Keratinocyte (primary cell): ENCODE results near the gene BCL11B. TPM values are rescaled to one million over a fixed set of nuclear protein-coding genes. Genes with fewer than 3 reads are reported as not detected.

Experiments
- DNase-seq: peaks from one replicate; pipeline ENCODE4 v3.0.0-alpha.2; 2011; ENCODE audit warnings: low read depth, missing footprints, low spot score
- FAIRE-seq: peaks from 2 replicates; lab custom pipeline; 2011; peaks lifted over from hg19 to GRCh38; lab: Jason Lieb, UNC
- H2AFZ ChIP-seq: 2 replicates; pipeline ENCODE4 v1.6.0; 2012; ENCODE audit warnings: low read length, control low read depth, inconsistent platforms; ENCODE audit not compliant: control insufficient read depth
- H3K27ac ChIP-seq: 2 replicates; pipeline ENCODE4 v1.5.1; 2011; ENCODE audit warnings: low read length; ENCODE audit not compliant: control insufficient read depth, insufficient read depth
- H3K27me3 ChIP-seq: 3 replicates; pipeline ENCODE4 v1.6.0; 2011; ENCODE audit warnings: low read length; ENCODE audit not compliant: control insufficient read depth, insufficient read depth; ENCODE audit errors: extremely low read depth
- H3K36me3 ChIP-seq, 2 experiments: 2 replicates in 1 of 2; 3 replicates in 1 of 2; pipeline ENCODE4 v1.5.1; 2011; ENCODE audit warnings: low read length in 2 of 2, mild to moderate bottlenecking in 1 of 2; ENCODE audit not compliant: control insufficient read depth in 2 of 2, insufficient read depth in 2 of 2; ENCODE audit errors: extremely low read depth in 1 of 2
- H3K4me1 ChIP-seq: 3 replicates; pipeline ENCODE4 v1.5.1; 2011; ENCODE audit warnings: low read length; ENCODE audit not compliant: control insufficient read depth, insufficient read depth; ENCODE audit errors: extremely low read depth
- H3K4me2 ChIP-seq: 3 replicates; pipeline ENCODE4 v1.6.0; 2011; ENCODE audit warnings: low read depth, low read length; ENCODE audit not compliant: control insufficient read depth, insufficient read depth; ENCODE audit errors: extremely low read depth
- H3K4me3 ChIP-seq, 3 experiments: fragments of 200-600 bp in 1 of 3; sonication (generic) in 1 of 3; 2 replicates in 2 of 3; 3 replicates in 1 of 3; pipeline ENCODE4 v1.5.1; 2011 to 2016; ENCODE audit warnings: low read length in 3 of 3, mild to moderate bottlenecking in 3 of 3, control low read depth in 2 of 3, inconsistent platforms in 1 of 3, low read depth in 1 of 3, mixed read lengths in 1 of 3, mixed run types in 1 of 3, moderate library complexity in 1 of 3; ENCODE audit not compliant: control insufficient read depth in 2 of 3, insufficient read depth in 2 of 3; ENCODE audit errors: extremely low read depth in 1 of 3
- H3K79me2 ChIP-seq: 2 replicates; pipeline ENCODE4 v1.6.0; 2012; ENCODE audit warnings: low read length; ENCODE audit not compliant: control insufficient read depth, insufficient read depth
- H3K9ac ChIP-seq: 3 replicates; pipeline ENCODE4 v1.6.0; 2011; ENCODE audit warnings: low read length; ENCODE audit not compliant: control insufficient read depth, insufficient read depth; ENCODE audit errors: extremely low read depth
- H3K9me1 ChIP-seq: 3 replicates; pipeline ENCODE4 v1.6.0; 2011; ENCODE audit warnings: low read length; ENCODE audit not compliant: control insufficient read depth, insufficient read depth; ENCODE audit errors: extremely low read depth
- H3K9me3 ChIP-seq: 2 replicates; pipeline ENCODE4 v1.5.1; 2012; ENCODE audit warnings: low read depth, low read length; ENCODE audit not compliant: control insufficient read depth
- H4K20me1 ChIP-seq: 3 replicates; pipeline ENCODE4 v1.6.0; 2011; ENCODE audit warnings: low read length; ENCODE audit not compliant: control insufficient read depth, insufficient read depth; ENCODE audit errors: extremely low read depth
- CTCF ChIP-seq, 3 experiments: IDR thresholded peaks in 1 of 3; conservative IDR thresholded peaks in 1 of 3; optimal IDR thresholded peaks in 1 of 3; 2 replicates in 2 of 3; 3 replicates in 1 of 3; pipeline versions ENCODE3 to v1.5.1; 2011; ENCODE audit warnings: low read length in 3 of 3, mild to moderate bottlenecking in 3 of 3, moderate library complexity in 2 of 3, control low read depth in 1 of 3, inconsistent platforms in 1 of 3; ENCODE audit not compliant: insufficient read depth in 2 of 3; ENCODE audit errors: extremely low read depth in 1 of 3
- EZH2 ChIP-seq: IDR thresholded peaks from one replicate; pipeline ENCODE4 v1.6.1; 2012; ENCODE audit warnings: inconsistent platforms, mild to moderate bottlenecking, low read length, moderate library complexity
- dilution Hi-C: fragments of 300-500 bp; cut with MboI; formaldehyde crosslinking; loops from one replicate; pipeline ENCODE4 v1.7.0; 2020; ENCODE audit warnings: low sequenced_read_pairs; ENCODE audit not compliant: extremely low pct_ligation_motif_present
- polyA plus RNA-seq, 5 experiments: library from polyadenylated mRNA; depleted of rRNA in 3 of 5; stranded (reverse) in 3 of 5; stranded (forward) in 1 of 5; unstranded in 1 of 5; fragments of >200 nt; gene quantifications; 1 replicate in 1 of 5; 2 replicates in 3 of 5; 3 replicates in 1 of 5; pipeline versions ENCODE4 v1.2.1 to v1.2.3, GENCODE V29; 2011 to 2012; ENCODE audit warnings: missing spikeins in 2 of 5, low read depth in 1 of 5, low replicate concordance in 1 of 5

The BCL11B gene
- polyA plus RNA-seq, 1 donor (not counting 4 experiments of a cell fraction or from before 2014, with no cell fraction given) = 5.2 TPM

GRCh38 chr14:99309220-99309766 is 37.3 kb upstream of the BCL11B start:
- FAIRE-seq (no peak), DNase-seq (no peak)
- no peaks in the 10 kb centered on the region for H3K9me1 ChIP-seq
- no peak overlapping the region for H3K4me3 ChIP-seq
- peaks cover 18% of the 10 kb centered on the region for H3K27me3 ChIP-seq
- no peak overlapping the region for H3K9ac ChIP-seq
- H2AFZ ChIP-seq = no peak overlapping the region
- no peaks in the 10 kb centered on the region for H3K4me1 ChIP-seq
- no peaks in the 10 kb centered on the region for H3K79me2 ChIP-seq
- H4K20me1 ChIP-seq = no peaks in the 10 kb centered on the region
- no peaks in the 10 kb centered on the region for H3K36me3 ChIP-seq
- dilution Hi-C loops = no loop called here
- H3K9me3 ChIP-seq = no peaks in the 10 kb centered on the region
- TF ChIP-seq EZH2 (no peak), CTCF (optimal IDR thresholded peaks at IDR 0.05 in 1 of 3, IDR thresholded peaks at IDR 0.05 in 1 of 3, conservative IDR thresholded peaks at IDR 0.05 in 1 of 3; ENCODE audit: extremely low read depth in 1 of 3, insufficient read depth in 2 of 3, low read length in 3 of 3) (no peak)
- H3K27ac ChIP-seq = no peak overlapping the region
- H3K4me2 ChIP-seq = no peak overlapping the region

- no peak for TF ChIP-seq EZH2
- TF ChIP-seq CTCF (optimal IDR thresholded peaks at IDR 0.05 in 1 of 3, IDR thresholded peaks at IDR 0.05 in 1 of 3, conservative IDR thresholded peaks at IDR 0.05 in 1 of 3; ENCODE audit: extremely low read depth in 1 of 3, insufficient read depth in 2 of 3, low read length in 3 of 3) = no peak
- Histone ChIP-seq H3K4me3 (no peak overlapping the region), H3K36me3 (no peaks in the 10 kb centered on the region), H3K79me2 (no peaks in the 10 kb centered on the region), H2AFZ (no peak overlapping the region), H3K4me2 (no peak overlapping the region), H4K20me1 (no peaks in the 10 kb centered on the region), H3K9me3 (no peaks in the 10 kb centered on the region), H3K27me3 (peaks cover 12% of the 10 kb centered on the region), H3K27ac (no peak overlapping the region), H3K9me1 (no peaks in the 10 kb centered on the region), H3K4me1 (no peaks in the 10 kb centered on the region), H3K9ac (no peak overlapping the region)
- dilution Hi-C loops = no loop called here
- DNase-seq (no peak), FAIRE-seq (no peak)
These were observed 32.2 kb upstream of the BCL11B start for GRCh38 chr14:99304208-99304607.
